ENCODE measurements around the gene PCID2. TPM values are rescaled to one million over a fixed set of nuclear protein-coding genes. Genes with fewer than 3 reads are reported as not detected.

Gene PCID2
- total RNA-seq, 1 experiment from 2014 or later, result 64.6 TPM

DNA sequence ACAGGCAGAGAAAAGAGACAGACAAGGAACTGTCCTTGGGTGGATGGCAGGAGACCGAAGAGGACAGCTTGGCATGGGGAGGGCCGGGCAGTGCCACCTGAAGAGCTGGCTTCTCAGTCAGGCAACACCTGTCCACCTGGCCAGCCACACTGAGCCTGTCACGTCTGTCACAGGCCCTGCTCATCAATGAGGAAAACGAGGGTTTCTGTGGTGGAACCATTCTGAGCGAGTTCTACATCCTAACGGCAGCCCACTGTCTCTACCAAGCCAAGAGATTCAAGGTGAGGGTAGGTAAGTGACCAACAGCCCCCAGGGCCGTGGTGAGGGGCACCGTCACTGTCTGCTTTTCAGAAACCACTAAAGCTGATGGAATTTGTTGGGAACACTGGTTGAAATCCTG is 61.3 kb downstream of the PCID2 start:
- H3K4me3 ChIP-seq, result no peak overlapping the region
- H3K36me3 ChIP-seq, result no peaks in the 10 kb centered on the region
- no peak for DNase-seq
- no peak overlapping the region for H3K27ac ChIP-seq
- H3K27me3 ChIP-seq, result no peaks in the 10 kb centered on the region
- no peaks in the 10 kb centered on the region for H3K4me1 ChIP-seq
- H3K9me3 ChIP-seq (replicated peaks), result no peaks in the 10 kb centered on the region

DNA sequence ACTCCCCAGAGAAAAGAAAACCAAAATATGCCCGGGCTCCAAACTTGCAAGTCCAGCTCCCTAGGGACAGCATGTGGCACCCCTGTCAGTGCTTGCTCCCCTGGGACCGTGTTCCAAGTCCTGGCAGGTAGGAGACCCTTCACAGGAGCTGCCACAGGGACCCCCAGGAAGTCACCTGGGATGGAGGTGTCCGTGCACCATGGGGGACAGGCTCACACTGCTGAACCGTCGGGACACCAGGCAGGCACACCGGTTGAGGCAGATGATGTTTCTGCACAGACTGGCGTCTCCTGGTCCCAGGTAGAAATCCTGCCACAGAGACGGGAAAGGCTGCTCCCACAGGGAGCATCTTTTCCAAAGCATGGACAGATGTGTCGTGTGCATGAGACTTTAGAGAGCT is 61.7 kb downstream of the PCID2 start:
- Histone ChIP-seq H3K4me1 (no peaks in the 10 kb centered on the region), H3K27me3 (no peaks in the 10 kb centered on the region), H3K36me3 (no peaks in the 10 kb centered on the region), H3K9me3 (replicated peaks) (no peaks in the 10 kb centered on the region), H3K27ac (no peak overlapping the region), H3K4me3 (no peak overlapping the region)
- no peak for DNase-seq

DNA sequence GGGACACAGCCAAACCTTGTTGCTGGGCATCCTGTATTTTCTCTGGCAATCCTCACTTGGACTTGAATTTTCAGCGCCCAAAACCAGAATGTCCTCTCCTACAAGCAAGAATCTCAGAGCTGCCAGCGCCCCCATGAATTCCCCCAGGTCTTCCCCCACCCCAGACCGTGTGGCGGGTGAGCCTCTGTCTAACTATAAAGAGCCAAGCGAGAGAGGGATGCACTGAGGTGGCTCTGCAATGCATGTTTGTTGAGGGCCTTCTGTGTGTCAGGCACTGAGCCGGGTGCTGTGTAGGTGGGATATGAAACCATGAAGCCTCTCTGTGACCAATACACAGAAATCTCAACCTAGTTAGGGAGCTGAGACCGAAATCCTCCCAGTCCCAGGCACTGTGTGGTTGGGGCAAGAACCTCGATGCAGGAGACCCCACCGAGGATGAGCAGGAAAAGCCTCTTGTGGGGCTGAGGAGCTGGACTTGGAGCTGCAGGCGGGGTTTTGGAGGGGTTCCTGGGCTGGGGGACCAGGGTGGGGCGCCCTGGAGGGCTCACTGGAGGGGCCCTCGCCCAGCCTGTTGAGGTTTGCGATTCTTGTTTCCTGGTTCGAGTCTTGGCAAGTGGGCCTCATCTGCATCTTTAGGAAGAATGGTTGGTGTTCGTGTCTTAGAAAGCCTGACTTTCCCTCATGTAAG is 62.4 kb downstream of the PCID2 start:
- H3K36me3 ChIP-seq, result no peaks in the 10 kb centered on the region
- H3K4me3 ChIP-seq, result no peak overlapping the region
- H3K27ac ChIP-seq, result no peak overlapping the region
- no peak for DNase-seq
- H3K4me1 ChIP-seq, result no peaks in the 10 kb centered on the region
- no peaks in the 10 kb centered on the region for H3K9me3 ChIP-seq (replicated peaks)
- no peaks in the 10 kb centered on the region for H3K27me3 ChIP-seq

GRCh38 chr13:113145496-113145895 is 63.0 kb downstream of the PCID2 start:
- DNase-seq, result no peak
- Histone ChIP-seq H3K36me3 (no peaks in the 10 kb centered on the region), H3K9me3 (replicated peaks) (no peaks in the 10 kb centered on the region), H3K4me1 (no peaks in the 10 kb centered on the region), H3K27ac (no peak overlapping the region), H3K27me3 (no peaks in the 10 kb centered on the region), H3K4me3 (no peak overlapping the region)

GRCh38 chr13:113144255-113144629 is 64.2 kb downstream of the PCID2 start:
- Histone ChIP-seq H3K4me1 (no peaks in the 10 kb centered on the region), H3K9me3 (replicated peaks) (no peaks in the 10 kb centered on the region), H3K4me3 (no peak overlapping the region), H3K36me3 (no peaks in the 10 kb centered on the region), H3K27me3 (no peaks in the 10 kb centered on the region), H3K27ac (no peak overlapping the region)
- DNase-seq, result no peak

DNA sequence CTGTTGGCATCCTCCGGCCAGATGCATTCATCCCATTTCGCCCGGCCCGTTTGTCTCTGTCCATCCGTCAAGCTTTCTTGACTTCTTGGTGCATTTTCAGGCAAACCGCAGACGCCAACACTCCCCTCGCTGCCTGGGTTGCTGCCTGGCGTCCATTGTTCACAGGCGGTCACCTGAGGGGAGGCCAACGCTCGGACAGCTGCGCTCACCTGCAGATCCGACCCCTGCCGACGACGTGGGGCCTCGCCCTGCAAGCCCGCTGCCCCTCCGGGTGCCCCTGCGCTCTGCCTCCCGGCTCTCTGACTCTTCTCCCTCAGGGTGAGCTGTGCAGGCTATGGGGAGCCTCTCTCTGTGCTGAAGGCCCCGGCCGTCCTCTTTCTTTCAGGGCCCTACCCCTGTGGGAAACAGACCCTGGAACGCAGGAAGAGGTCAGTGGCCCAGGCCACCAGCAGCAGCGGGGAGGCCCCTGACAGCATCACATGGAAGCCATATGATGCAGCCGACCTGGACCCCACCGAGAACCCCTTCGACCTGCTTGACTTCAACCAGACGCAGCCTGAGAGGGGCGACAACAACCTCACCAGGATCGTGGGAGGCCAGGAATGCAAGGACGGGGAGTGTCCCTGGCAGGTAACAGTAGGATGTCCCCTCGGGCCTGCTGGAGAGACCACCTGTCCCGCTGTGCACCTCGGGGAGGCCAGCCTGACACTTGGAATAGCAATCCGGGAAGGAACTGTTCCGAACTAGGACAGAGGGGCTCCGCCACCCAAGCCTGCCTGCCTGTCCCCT is 64.8 kb downstream of the PCID2 start:
- DNase-seq, result no peak
- no peaks in the 10 kb centered on the region for H3K9me3 ChIP-seq (replicated peaks)
- H3K27me3 ChIP-seq, result no peaks in the 10 kb centered on the region
- H3K4me3 ChIP-seq, result no peak overlapping the region
- H3K36me3 ChIP-seq, result no peaks in the 10 kb centered on the region
- no peaks in the 10 kb centered on the region for H3K4me1 ChIP-seq
- no peak overlapping the region for H3K27ac ChIP-seq

DNA sequence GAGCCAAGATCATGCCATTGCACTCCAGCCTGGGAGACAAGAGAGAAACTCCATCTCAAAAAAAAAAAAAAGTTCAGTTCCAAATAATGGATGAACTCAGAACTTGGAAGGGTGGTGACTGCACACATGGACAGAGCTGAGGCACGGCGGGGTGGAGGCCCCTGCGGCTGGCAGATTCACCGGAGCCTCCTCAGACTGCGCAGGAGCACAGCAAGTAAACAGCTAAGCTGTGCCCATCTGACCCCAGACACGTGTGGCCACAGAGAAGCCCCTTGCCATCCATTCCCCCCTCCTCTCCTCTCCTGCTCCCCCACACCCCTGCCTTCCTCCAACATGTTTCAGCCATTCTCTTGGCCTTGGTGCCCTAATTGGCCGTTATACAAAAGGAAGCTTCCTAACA is 65.6 kb downstream of the PCID2 start:
- Histone ChIP-seq H3K9me3 (replicated peaks) (no peaks in the 10 kb centered on the region), H3K4me1 (no peaks in the 10 kb centered on the region), H3K36me3 (no peaks in the 10 kb centered on the region), H3K4me3 (no peak overlapping the region), H3K27ac (no peak overlapping the region), H3K27me3 (no peaks in the 10 kb centered on the region)
- no peak for DNase-seq

DNA sequence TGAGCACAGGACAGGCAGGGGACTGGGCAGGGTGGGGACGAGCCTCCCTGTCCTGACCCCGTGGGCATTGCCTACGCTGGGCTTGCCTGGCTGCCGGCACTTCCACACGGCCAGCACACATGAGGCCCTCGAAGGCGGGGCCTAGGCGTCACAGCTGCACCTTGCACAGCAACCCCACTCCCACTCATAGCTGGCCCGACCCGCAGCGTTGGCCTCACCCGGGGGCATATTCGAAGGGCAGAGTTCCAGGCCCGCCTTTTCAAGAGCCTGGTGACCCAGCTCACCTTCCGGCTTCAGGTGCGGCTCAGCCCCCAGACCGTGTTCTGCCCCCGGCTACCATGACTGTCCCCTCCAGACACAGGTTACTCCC is 66.9 kb downstream of the PCID2 start:
- no peaks in the 10 kb centered on the region for H3K36me3 ChIP-seq
- no peaks in the 10 kb centered on the region for H3K27me3 ChIP-seq
- no peak overlapping the region for H3K4me3 ChIP-seq
- H3K4me1 ChIP-seq, result no peaks in the 10 kb centered on the region
- no peak for DNase-seq
- H3K27ac ChIP-seq, result no peak overlapping the region
- no peaks in the 10 kb centered on the region for H3K9me3 ChIP-seq (replicated peaks)

- DNase-seq, result no peak
- Histone ChIP-seq H3K27me3 (no peaks in the 10 kb centered on the region), H3K27ac (no peak overlapping the region), H3K4me3 (no peak overlapping the region), H3K36me3 (no peaks in the 10 kb centered on the region), H3K9me3 (replicated peaks) (no peaks in the 10 kb centered on the region), H3K4me1 (no peaks in the 10 kb centered on the region)
These were observed 67.5 kb downstream of the PCID2 start for GRCh38 chr13:113140677-113141600.

DNA sequence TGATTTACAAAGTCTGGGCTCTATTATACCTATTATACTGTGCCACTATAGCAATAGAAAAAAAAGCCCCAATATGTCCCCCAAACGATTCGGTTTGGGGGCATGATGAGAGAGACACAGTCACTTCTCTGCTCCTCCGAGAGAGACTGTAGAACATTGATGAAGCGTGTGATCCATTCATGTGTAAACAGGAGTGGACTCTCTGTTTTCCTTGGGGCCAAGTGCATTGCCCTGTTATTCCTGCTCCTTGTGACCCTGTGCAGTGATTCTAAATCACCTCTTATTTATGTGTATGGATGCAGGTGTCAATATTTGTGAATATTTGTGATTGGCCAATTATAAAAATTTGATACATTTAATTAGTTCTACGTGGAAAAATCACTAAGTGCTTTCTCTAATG is 68.9 kb downstream of the PCID2 start:
- H3K27me3 ChIP-seq, result 0 out of 2 replicates have a peak, but pooled peaks cover 3% of the 10 kb centered on the region
- H3K4me3 ChIP-seq, result no peak overlapping the region

GRCh38 chr13:113138792-113139551 is 69.5 kb downstream of the PCID2 start:
- no peak overlapping the region for H3K4me3 ChIP-seq
- no peaks in the 10 kb centered on the region for H3K9me3 ChIP-seq (replicated peaks)
- no peak overlapping the region for H3K27ac ChIP-seq
- H3K4me1 ChIP-seq, result no peaks in the 10 kb centered on the region
- no peak for DNase-seq
- no peaks in the 10 kb centered on the region for H3K36me3 ChIP-seq
- 0 out of 2 replicates have a peak, but pooled peaks cover 4% of the 10 kb centered on the region for H3K27me3 ChIP-seq

More for the DNA sequence above, 68.9 kb downstream of the PCID2 start:
- no peaks in the 10 kb centered on the region for H3K4me1 ChIP-seq
- no peaks in the 10 kb centered on the region for H3K36me3 ChIP-seq
- no peak overlapping the region for H3K27ac ChIP-seq
- no peak for DNase-seq
- no peaks in the 10 kb centered on the region for H3K9me3 ChIP-seq (replicated peaks)

- no peaks in the 10 kb centered on the region for H3K9me3 ChIP-seq (replicated peaks)
- H3K36me3 ChIP-seq, result no peaks in the 10 kb centered on the region
- peaks cover 6% of the 10 kb centered on the region; the same call in 1 of the 2 replicates for H3K27me3 ChIP-seq
- no peak for DNase-seq
- no peak overlapping the region for H3K4me3 ChIP-seq
- H3K4me1 ChIP-seq, result no peaks in the 10 kb centered on the region
- no peak overlapping the region for H3K27ac ChIP-seq
These were observed 70.7 kb downstream of the PCID2 start for GRCh38 chr13:113137691-113138298.

GRCh38 chr13:113135281-113135760 is 73.1 kb downstream of the PCID2 start:
- H3K4me3 ChIP-seq, result no peak overlapping the region
- no peaks in the 10 kb centered on the region for H3K9me3 ChIP-seq (replicated peaks)
- H3K27me3 ChIP-seq, result peaks cover 8% of the 10 kb centered on the region; the same call in 1 of the 2 replicates
- H3K4me1 ChIP-seq, result no peaks in the 10 kb centered on the region
- H3K27ac ChIP-seq, result no peak overlapping the region
- no peak for DNase-seq
- H3K36me3 ChIP-seq, result no peaks in the 10 kb centered on the region

Data from SJCRH30 (cell line).